Measurements from ENCODE around the gene DTNA.

Gene DTNA

GRCh38 chr18:34884436-34884835 lies 174.3 kb downstream of the DTNA start:
- no peak overlapping the region for H3K4me3 ChIP-seq (ENCODE audit: low read depth, low read length)
- in situ Hi-C loops (cut with HindIII; ENCODE audit: low sequenced_read_pairs) = no loop called here
- no peak for TF ChIP-seq CTCF (IDR thresholded peaks at IDR 0.05; ENCODE audit: low read depth, low read length, missing control alignments)
- no peak for DNase-seq (ENCODE audit: low read depth)

DNA sequence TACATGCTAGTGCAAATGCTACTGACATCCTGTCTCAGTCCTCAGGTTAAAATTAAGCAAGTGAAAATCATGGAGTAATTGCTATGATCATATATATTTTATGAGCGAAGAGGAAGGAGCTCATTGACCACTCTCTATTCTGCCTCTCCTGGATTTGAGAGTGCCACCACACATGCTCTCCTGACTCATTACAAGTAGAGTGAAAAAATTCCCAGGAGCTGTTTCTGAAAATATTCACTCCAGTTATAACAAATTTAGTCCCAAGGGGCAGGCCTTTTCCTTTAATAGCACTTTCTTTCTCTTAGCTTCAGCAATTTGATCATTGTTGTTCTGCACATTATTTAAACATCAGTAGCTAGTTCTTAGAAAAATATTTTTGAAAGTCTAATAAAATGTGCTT lies 176.1 kb downstream of the DTNA start:
- H3K4me3 ChIP-seq (ENCODE audit: low read depth, low read length) = no peak overlapping the region
- no peak for DNase-seq (ENCODE audit: low read depth)
- in situ Hi-C loops (cut with HindIII; ENCODE audit: low sequenced_read_pairs) = no loop called here
- no peak for TF ChIP-seq CTCF (IDR thresholded peaks at IDR 0.05; ENCODE audit: low read depth, low read length, missing control alignments)

DNA sequence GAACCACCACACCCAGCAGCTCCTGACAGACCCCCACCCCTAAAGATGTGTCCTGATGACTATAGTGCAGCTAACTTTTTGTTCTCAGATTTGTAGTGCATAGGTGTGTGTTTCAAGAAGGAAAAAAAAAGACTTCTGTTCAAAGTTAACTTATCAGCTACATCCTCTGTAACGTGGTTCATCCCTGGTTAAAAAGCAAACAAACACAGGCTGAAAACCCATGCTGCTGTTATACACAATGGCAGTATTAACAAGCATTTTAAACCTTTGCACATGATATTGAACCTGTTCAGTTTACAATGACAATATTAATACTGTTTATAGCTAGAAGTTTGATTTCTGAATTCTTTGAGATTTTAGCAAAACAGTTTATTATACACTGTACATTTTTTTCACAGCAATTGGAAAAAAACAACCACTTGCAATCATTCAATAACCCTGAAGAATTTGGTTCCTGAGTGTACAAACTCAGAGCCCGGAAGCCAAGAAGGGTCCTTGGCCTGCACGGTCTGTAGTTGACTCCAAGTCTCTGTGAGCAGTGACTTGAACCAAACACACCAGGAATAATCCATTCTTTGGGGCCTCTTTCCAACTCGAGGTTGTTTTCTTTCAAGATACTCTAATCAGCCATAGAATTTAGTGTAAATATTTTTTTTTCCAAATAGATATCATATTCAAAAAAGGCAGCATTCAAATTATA lies 177.9 kb downstream of the DTNA start:
- DNase-seq (ENCODE audit: low read depth) = no peak
- TF ChIP-seq CTCF (IDR thresholded peaks at IDR 0.05; ENCODE audit: low read depth, low read length, missing control alignments) = no peak
- H3K4me3 ChIP-seq (ENCODE audit: low read depth, low read length) = no peak overlapping the region
- in situ Hi-C loops (cut with HindIII; ENCODE audit: low sequenced_read_pairs) = no loop called here

DNA sequence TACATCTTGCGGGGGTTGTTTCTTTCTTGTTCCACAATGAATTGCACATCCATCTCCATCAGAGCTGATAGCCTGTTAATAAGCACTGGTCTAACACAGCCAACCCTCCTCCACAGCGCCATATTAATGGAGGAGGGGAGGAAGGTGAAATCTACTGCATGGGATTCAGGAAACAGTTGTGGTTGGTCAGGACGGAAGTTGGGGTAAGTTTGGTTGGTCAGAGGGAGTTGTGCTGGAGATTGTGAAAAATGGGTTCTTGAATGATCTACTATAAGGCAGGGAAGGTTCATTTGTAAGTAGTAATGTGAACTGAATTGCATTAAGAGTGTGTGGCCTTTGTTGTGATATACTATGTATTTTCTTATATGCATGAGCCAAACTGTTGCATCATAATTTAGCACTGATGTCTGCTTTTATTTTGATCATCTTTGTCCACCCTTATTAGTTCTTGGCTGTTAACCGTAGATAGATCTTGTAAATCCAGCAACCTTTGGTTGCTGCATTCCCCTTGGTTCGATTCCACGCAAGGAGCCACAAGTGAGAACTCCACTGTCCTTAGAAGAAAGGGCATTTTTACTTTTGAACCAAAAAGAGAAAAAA lies 180.5 kb downstream of the DTNA start:
- no peak for DNase-seq (ENCODE audit: low read depth)
- H3K4me3 ChIP-seq (ENCODE audit: low read depth, low read length) = no peak overlapping the region
- no peak for TF ChIP-seq CTCF (IDR thresholded peaks at IDR 0.05; ENCODE audit: low read depth, low read length, missing control alignments)
- in situ Hi-C loops (cut with HindIII; ENCODE audit: low sequenced_read_pairs) = no loop called here

GRCh38 chr18:34892379-34892778 lies 182.3 kb downstream of the DTNA start:
- in situ Hi-C loops (cut with HindIII; ENCODE audit: low sequenced_read_pairs) = no loop called here
- H3K4me3 ChIP-seq (ENCODE audit: low read depth, low read length) = no peak overlapping the region
- no peak for TF ChIP-seq CTCF (IDR thresholded peaks at IDR 0.05; ENCODE audit: low read depth, low read length, missing control alignments)
- DNase-seq (ENCODE audit: low read depth) = no peak

DNA sequence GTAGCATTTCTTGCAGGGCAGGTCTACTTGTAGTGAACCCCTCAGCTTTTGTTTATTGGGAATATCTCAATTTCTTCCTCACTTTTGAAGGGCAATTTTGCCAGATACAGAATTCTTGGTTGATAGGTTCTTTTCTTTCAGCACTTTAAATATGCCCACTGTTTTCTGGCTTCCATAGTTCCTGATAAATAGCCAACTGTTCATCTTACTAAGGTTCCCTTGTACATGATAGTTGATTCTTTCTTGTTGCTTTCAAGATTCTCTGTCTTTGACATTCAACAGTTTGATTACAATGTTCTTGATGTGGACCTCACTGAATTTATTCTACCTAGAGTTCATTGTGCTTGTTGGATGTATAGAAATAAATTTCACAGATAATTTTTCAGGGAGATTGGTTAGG lies 183.1 kb downstream of the DTNA start:
- in situ Hi-C loops (cut with HindIII; ENCODE audit: low sequenced_read_pairs) = no loop called here
- TF ChIP-seq CTCF (IDR thresholded peaks at IDR 0.05; ENCODE audit: low read depth, low read length, missing control alignments) = no peak

More for the DNA sequence above, 183.1 kb downstream of the DTNA start:
- DNase-seq (ENCODE audit: low read depth) = no peak
- H3K4me3 ChIP-seq (ENCODE audit: low read depth, low read length) = no peak overlapping the region
